Activated naive CD4-positive, alpha-beta T cell treated with anti-CD3 and anti-CD28 coated beads for 36 hours (primary cell): ENCODE measurements around the gene MYCT1. TPM values are rescaled to one million over a fixed set of nuclear protein-coding genes. Genes with fewer than 3 reads are reported as not detected.

Source experiments
- CTCF ChIA-PET: fragments of 350-600 bp; sonication (Branson Sonifier 250); formaldehyde crosslinking; loops from one replicate; lab custom pipeline; 2021; ENCODE audit warnings: antibody characterized with exemption; lab: Charles Lee
- DNase-seq: peaks from one replicate; pipeline ENCODE4 v3.0.0-alpha.2; 2020
- H3K27ac Mint-ChIP-seq: one replicate; pipeline ENCODE4 v1.8.0; 2021; ENCODE audit warnings: mild to moderate bottlenecking, mixed read lengths
- H3K27me3 Mint-ChIP-seq: one replicate; pipeline ENCODE4 v1.8.0; 2021; ENCODE audit warnings: low read depth, mixed read lengths
- H3K36me3 Mint-ChIP-seq: one replicate; pipeline ENCODE4 v1.8.0; 2021; ENCODE audit warnings: low read depth, mixed read lengths
- H3K4me1 Mint-ChIP-seq: one replicate; pipeline ENCODE4 v1.8.0; 2021; ENCODE audit warnings: low read depth, mixed read lengths
- H3K4me3 Mint-ChIP-seq: one replicate; pipeline ENCODE4 v1.8.0; 2021; ENCODE audit warnings: mild to moderate bottlenecking, moderate library complexity, mixed read lengths
- H3K9me3 Mint-ChIP-seq: one replicate; pipeline ENCODE4 v1.8.0; 2021; ENCODE audit warnings: mixed read lengths
- intact Hi-C: fragments of 100-400 bp; cut with micrococcal nuclease; formaldehyde crosslinking; loops from one replicate; pipeline ENCODE4 v1.15.1; 2023
- total RNA-seq, 2 experiments: library from RNA; stranded (reverse); gene quantifications; one replicate each; pipeline ENCODE4 v1.2.3, GENCODE V29; 2021

MYCT1 gene
- total RNA-seq, 2 experiments from 2014 or later: not detected

DNA sequence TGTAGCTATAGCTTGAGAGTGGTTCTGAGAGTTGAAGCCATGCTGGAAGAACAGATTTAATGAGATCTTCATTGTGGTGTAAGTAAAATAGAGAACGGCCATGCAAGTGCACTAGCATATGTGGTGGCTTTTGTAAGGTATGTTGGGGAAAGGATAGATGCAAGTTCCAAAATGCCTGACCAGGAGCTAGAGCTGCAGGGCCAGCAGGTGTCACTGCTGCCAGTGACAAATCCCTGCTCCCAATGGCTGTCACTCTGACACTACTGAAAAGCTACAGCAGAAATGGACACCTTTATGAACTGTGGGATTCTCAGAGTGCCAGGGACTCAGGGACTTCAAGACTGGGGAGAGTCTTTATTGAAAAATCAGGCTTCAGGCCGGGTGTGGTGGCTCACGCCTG is 29.8 kb downstream of the MYCT1 start:
- Mint-ChIP-seq H3K36me3 (no peaks in the 10 kb centered on the region), H3K4me3 (no peak overlapping the region), H3K27ac (no peak overlapping the region), H3K9me3 (no peaks in the 10 kb centered on the region), H3K27me3 (no peaks in the 10 kb centered on the region), H3K4me1 (no peaks in the 10 kb centered on the region)
- CTCF ChIA-PET: no interaction called here
- intact Hi-C loops: no loop called here
- no peak for DNase-seq

DNA sequence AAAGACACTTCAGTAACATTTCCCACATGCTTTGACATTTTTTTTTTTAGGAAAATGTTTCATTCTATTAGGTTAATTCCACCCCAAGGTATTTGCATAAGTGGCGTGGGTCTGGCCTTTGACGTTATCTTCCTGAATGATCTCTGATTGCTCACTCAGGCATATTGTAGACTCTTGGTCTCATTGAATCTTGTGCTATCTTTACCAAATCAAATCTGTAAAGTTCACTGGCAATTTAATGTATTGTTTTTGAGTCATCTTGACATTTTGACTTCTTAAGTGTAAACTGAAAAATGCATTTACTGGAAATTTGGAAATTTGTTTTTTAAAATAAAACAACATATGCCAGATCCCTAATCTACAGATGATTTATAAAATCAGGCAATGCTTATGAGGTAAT is 36.9 kb downstream of the MYCT1 start:
- H3K27me3 Mint-ChIP-seq: no peaks in the 10 kb centered on the region
- H3K36me3 Mint-ChIP-seq: no peaks in the 10 kb centered on the region
- no peak overlapping the region for H3K27ac Mint-ChIP-seq
- no peak overlapping the region for H3K4me3 Mint-ChIP-seq
- no peak for DNase-seq
- no peaks in the 10 kb centered on the region for H3K9me3 Mint-ChIP-seq
- no peaks in the 10 kb centered on the region for H3K4me1 Mint-ChIP-seq
- CTCF ChIA-PET: no interaction called here
- intact Hi-C loops: no loop called here

DNA sequence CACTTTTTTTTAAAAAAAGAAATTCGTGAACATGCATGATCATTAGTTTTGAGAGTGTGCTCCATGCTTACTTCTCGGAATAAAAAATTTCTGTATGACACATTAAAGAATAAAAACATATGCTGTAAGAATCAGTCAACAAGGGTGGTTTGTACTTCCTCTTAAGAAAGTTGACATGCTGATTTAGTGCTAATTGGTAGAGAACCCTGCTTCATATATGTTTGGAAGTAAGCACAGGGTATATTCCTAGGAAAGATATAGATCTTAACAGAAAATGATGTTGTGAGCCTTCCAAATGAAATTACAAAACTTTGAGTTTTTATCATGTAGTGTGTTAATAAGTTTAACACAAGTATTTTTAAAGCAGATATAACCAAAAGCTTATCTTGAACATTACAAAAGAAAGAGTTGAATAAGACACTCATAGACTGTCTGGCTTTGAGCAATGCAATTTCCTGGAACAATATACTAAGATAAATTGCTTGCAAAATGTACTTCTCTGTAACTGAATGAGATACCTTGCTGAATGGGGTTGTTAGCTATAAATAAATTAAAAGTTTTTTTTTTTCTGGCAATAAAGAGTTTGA is 39.1 kb downstream of the MYCT1 start:
- Mint-ChIP-seq H3K36me3 (no peaks in the 10 kb centered on the region), H3K27ac (no peak overlapping the region), H3K4me1 (no peaks in the 10 kb centered on the region), H3K27me3 (no peaks in the 10 kb centered on the region), H3K9me3 (no peaks in the 10 kb centered on the region), H3K4me3 (no peak overlapping the region)
- intact Hi-C loops: no loop called here
- no peak for DNase-seq
- CTCF ChIA-PET: interaction anchor here (0.6 to 1.2 kb wide), 2 partner anchors 25 to 1034 kb away, joined by 3 to 4 read pairs; no protein-coding TSS in a partner anchor

DNA sequence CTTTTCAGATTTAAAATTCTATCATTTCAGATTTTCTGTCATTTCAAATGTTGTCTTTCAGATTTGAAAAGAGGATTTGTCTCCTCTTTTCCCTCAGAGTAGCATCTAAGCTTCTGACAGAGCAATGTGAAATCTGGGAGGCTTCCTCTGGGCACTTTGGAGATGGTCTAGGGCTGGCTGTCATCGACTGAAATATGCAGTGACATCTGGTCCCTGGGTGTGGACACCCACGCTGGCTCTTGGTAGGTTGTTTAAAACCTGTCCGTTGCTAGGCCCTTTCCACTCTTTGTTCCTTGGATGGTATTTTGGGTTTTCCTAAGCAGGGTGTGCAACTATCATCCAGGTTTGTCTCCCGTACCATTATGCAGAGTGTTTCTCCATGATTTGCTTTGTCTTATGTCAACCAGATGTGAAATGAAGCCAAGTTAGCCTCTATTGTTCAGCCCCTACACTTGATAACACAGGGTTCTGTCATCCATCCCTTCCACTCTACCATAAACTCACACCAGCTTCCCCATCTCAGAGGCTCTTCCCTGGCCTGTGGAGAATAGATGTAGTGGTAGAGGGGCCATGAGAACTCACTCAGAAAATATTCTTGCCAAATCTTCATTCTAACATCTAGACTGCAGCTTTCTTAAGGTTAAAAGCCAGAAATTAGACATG is 47.9 kb downstream of the MYCT1 start:
- CTCF ChIA-PET: no interaction called here
- H3K36me3 Mint-ChIP-seq: no peaks in the 10 kb centered on the region
- no peak for DNase-seq
- H3K4me3 Mint-ChIP-seq: no peak overlapping the region
- H3K9me3 Mint-ChIP-seq: no peaks in the 10 kb centered on the region
- no peaks in the 10 kb centered on the region for H3K4me1 Mint-ChIP-seq
- H3K27ac Mint-ChIP-seq: no peak overlapping the region
- peaks cover 5% of the 10 kb centered on the region for H3K27me3 Mint-ChIP-seq
- intact Hi-C loops: loop anchor here (5.0 kb wide), 1 partner anchor 152 kb away; no protein-coding TSS in a partner anchor

DNA sequence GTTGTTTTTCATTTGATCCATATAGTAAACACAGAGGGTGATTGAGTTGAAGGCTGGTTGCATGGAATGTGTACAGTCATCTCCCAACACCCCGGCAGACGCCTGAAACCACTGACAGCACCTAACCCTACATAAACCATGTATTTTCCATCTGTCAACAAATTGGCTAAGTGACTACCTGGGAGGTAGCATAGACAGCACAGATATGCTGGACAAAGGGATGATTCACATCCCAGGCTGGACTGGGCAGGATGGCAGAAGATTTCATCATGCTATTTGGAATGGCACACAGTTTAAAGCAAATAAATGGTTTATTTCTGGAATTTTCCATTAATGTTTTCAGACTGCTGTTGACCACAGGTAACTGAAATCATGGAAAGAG is 48.5 kb downstream of the MYCT1 start:
- intact Hi-C loops: loop anchor here (5.0 kb wide), 1 partner anchor 151 kb away; no protein-coding TSS in a partner anchor
- Mint-ChIP-seq H3K9me3 (no peaks in the 10 kb centered on the region), H3K27me3 (peaks cover 5% of the 10 kb centered on the region), H3K4me3 (no peak overlapping the region), H3K36me3 (no peaks in the 10 kb centered on the region), H3K4me1 (no peaks in the 10 kb centered on the region), H3K27ac (no peak overlapping the region)
- DNase-seq: no peak
- CTCF ChIA-PET: no interaction called here

DNA sequence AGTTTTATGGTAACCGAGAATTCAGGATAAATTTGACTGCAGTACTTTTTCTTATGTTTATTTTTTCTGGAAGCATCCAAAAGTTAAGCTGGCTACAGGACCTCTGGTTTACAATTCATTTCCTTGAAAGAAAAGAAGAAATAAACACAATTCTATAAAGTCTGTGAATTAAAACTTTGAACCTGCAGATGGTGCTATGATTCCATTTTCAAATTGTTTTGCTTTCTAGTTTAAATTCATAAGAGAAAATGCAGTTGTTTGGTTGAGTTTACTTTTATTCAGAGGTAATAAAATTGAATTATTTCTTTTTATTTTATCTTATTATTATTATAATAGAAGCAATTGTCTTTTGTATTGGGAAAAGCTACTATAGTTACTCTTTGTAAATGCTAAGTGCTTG is 51.1 kb downstream of the MYCT1 start:
- no peak for DNase-seq
- CTCF ChIA-PET: interaction anchor here (1.4 kb wide), 1 partner anchor 199 kb away, joined by 3 read pairs; no protein-coding TSS in a partner anchor
- Mint-ChIP-seq H3K27ac (no peak overlapping the region), H3K36me3 (no peaks in the 10 kb centered on the region), H3K9me3 (no peaks in the 10 kb centered on the region), H3K4me1 (no peaks in the 10 kb centered on the region), H3K27me3 (peaks cover 5% of the 10 kb centered on the region), H3K4me3 (no peak overlapping the region)
- intact Hi-C loops: loop anchor here (2.0 to 5.0 kb wide), 2 partner anchors 148 to 200 kb away; no protein-coding TSS in a partner anchor

DNA sequence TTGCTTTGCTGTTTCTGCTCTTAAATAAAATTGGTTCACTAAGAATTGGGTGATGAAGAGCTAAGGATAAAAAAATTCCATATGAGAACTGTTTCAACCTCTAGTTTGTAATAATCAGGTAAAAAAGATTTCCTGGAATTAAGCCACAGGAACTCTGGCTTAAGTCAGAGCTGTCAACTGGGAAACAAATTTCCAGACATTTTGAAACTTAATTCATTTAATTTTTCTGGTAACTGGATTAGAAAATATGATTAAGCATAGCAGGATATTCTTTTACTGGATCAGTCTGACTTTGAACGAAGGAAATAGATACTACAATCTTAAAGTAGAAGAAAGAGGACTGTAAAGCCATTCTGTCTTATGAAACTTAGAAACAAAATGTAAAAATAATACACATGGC is 51.6 kb downstream of the MYCT1 start:
- Mint-ChIP-seq H3K9me3 (no peaks in the 10 kb centered on the region), H3K4me3 (no peak overlapping the region), H3K27me3 (peaks cover 5% of the 10 kb centered on the region), H3K4me1 (no peaks in the 10 kb centered on the region), H3K27ac (no peak overlapping the region), H3K36me3 (no peaks in the 10 kb centered on the region)
- no peak for DNase-seq
- intact Hi-C loops: loop anchor here (2.0 to 5.0 kb wide), 2 partner anchors 148 to 199 kb away; no protein-coding TSS in a partner anchor
- CTCF ChIA-PET: interaction anchor here (1.4 kb wide), 1 partner anchor 199 kb away, joined by 3 read pairs; no protein-coding TSS in a partner anchor

DNA sequence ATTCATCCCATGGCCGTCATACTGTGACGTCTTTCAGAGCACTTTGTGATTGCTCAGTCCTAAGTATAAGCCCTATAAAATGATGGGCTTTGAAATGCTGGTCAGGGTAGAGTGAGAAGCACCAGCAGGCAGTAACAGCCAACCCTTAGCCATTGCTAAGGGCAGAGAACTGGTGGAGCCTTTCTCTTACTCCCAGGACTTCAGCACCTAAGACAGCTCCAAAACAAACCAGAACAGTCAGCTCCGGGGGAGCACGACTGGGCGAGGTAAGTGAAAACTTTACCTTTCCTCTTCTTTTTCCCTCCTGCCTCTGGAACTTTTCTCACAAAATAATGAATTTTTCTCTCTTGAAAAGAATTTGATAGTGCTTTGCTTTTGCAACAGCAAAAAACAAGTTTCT is 53.0 kb downstream of the MYCT1 start, which contains the start of gene VIP:
Gene VIP, plus strand, starts transcription at position 104 of the 400 bp plus-strand sequence. CDS start 1,381 bp downstream, outside the sequence.
- Mint-ChIP-seq H3K27ac (no peak within 1 kb of the TSS), H3K36me3 (no peaks in the 10 kb centered on the region), H3K27me3 (peaks cover 5% of the 10 kb centered on the region), H3K9me3 (no peaks in the 10 kb centered on the region), H3K4me3 (no peak within 1 kb of the TSS), H3K4me1 (no peaks in the 10 kb centered on the region)
- intact Hi-C loops: no loop called here
- CTCF ChIA-PET: no interaction called here
- no peak for DNase-seq

DNA sequence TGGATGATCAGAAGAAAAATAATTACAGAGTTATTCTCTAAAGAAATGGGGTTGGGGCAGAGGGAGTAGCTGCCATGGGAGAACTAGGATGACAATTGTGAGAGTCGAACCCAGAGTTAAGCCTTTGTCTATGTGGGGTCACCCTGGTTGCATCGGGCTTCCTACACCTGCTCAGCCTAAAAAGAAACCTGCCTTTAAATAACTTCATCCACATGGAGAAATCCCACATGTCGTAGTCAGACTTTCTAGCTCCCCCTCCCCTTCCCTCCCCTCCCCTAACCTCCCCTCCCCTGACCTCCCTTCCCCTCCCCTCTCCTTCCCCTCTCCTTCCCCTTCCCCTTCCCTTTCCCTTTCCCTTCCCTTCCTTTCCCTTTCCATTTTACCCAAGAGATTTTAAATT is 67.6 kb downstream of the MYCT1 start:
- CTCF ChIA-PET: no interaction called here
- no peak overlapping the region for H3K4me3 Mint-ChIP-seq
- H3K36me3 Mint-ChIP-seq: no peaks in the 10 kb centered on the region
- H3K27ac Mint-ChIP-seq: no peak overlapping the region
- intact Hi-C loops: no loop called here
- no peak for DNase-seq
- no peaks in the 10 kb centered on the region for H3K9me3 Mint-ChIP-seq
- H3K27me3 Mint-ChIP-seq: peaks cover 2% of the 10 kb centered on the region
- H3K4me1 Mint-ChIP-seq: no peaks in the 10 kb centered on the region

DNA sequence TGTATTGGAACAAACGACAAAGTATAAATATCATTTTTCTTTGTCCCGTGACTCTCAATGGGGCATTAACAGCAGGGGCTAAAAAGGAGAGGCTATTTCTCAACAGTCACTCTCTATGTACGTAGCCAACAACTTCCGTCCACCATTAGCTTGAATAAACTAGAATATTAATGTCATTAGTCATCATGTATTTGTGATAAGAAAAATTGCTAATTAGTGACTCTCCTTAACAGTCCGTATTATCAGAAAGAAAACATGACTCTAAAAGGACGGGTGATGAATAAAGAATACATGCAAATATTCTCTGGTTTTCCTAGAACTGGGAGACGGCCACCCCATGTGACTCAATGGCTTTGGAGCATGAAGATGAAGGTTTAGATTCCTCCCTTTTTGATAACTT is 71.5 kb downstream of the MYCT1 start:
- Mint-ChIP-seq H3K4me3 (no peak overlapping the region), H3K4me1 (no peaks in the 10 kb centered on the region), H3K36me3 (no peaks in the 10 kb centered on the region), H3K27ac (no peak overlapping the region), H3K9me3 (no peaks in the 10 kb centered on the region), H3K27me3 (no peaks in the 10 kb centered on the region)
- intact Hi-C loops: no loop called here
- DNase-seq: no peak
- CTCF ChIA-PET: no interaction called here

DNA sequence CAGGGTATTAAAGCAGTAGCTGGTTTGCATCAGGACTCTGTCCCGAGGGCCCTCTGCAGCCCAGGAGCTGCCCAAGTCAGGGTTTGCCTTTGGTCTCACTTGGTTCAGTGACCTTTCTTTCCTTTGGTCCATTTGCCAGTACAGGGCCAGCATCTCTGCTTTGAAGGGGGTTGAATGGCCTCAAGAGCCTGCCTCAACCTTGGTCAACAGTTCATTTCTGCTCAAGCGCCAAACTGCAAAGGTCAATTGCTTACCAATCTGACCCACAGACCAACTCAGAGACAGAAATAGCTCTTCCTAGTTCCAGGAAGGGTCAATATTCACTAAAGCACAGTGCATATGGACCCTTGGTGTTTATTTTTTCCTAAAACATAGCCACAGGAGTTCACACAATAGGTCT is 72.3 kb downstream of the MYCT1 start:
- Mint-ChIP-seq H3K27ac (no peak overlapping the region), H3K36me3 (no peaks in the 10 kb centered on the region), H3K9me3 (no peaks in the 10 kb centered on the region), H3K4me1 (no peaks in the 10 kb centered on the region), H3K4me3 (no peak overlapping the region), H3K27me3 (no peaks in the 10 kb centered on the region)
- CTCF ChIA-PET: no interaction called here
- no peak for DNase-seq
- intact Hi-C loops: no loop called here

DNA sequence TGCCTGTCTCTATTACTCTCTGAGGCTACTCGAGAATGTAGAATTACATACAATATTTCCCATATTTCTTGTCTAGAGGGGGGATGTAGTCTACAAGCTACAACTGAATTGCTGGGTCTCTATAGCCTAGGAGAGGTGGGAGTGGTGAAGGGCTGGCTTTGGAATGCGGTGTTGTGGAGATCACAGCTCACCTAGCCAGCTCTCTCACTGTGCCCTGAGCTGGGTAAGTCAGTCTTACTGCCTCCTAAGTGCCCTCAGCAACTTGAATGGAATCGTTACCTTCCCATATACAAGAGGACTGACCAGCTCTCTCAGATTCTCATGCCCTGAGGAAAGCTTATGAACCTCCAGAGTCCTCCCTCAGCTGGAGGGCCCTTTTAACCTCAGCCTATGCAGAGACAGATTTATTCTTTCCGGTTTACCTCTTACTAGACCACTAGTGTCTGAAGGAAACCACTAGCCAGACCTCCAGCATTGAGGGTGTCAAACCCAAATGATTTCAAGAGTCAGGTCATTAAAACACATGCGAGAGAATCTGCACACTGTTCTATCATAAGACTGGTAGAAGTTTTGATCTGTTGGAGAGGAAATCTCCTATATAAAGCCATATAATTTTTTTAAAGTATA is 73.5 kb downstream of the MYCT1 start:
- no peaks in the 10 kb centered on the region for H3K36me3 Mint-ChIP-seq
- no peak overlapping the region for H3K4me3 Mint-ChIP-seq
- H3K4me1 Mint-ChIP-seq: no peaks in the 10 kb centered on the region
- H3K9me3 Mint-ChIP-seq: no peaks in the 10 kb centered on the region
- CTCF ChIA-PET: interaction anchor here (0.7 kb wide), 1 partner anchor 177 kb away, joined by 3 read pairs; no protein-coding TSS in a partner anchor
- no peak overlapping the region for H3K27ac Mint-ChIP-seq
- intact Hi-C loops: no loop called here
- no peak for DNase-seq
- H3K27me3 Mint-ChIP-seq: no peaks in the 10 kb centered on the region
